Kidney epithelial cell (primary cell): ENCODE data around the gene CNP. TPM values are rescaled to one million over a fixed set of nuclear protein-coding genes. Genes with fewer than 3 reads are reported as not detected.
A peak's percentile ranks its signal among the peaks of the same experiment; 100 is the strongest.

Experiments used
- DNase-seq: peaks from one replicate; pipeline ENCODE4 v3.0.0-alpha.2; 2010; ENCODE audit warnings: low read depth
- H3K27me3 ChIP-seq: 2 replicates; pipeline ENCODE4 v1.6.0; 2011; ENCODE audit warnings: low read length; ENCODE audit not compliant: control insufficient read depth, insufficient read depth
- H3K36me3 ChIP-seq: 2 replicates; pipeline ENCODE4 v1.5.1; 2011; ENCODE audit warnings: low read length; ENCODE audit not compliant: control insufficient read depth, insufficient read depth
- H3K4me3 ChIP-seq: 2 replicates; pipeline ENCODE4 v1.5.1; 2011; ENCODE audit warnings: low read depth, mild to moderate bottlenecking, control low read depth, low read length
- total RNA-seq: library from RNA; depleted of rRNA; stranded (reverse); fragments of >200 nt; gene quantifications from 2 replicates; pipeline ENCODE4 v1.2.3, GENCODE V29; 2015
- TF ChIP-seq, protein P1 (sequence below): IDR thresholded peaks from 2 replicates; pipeline ENCODE4 v1.5.1; 2011; ENCODE audit warnings: mild to moderate bottlenecking, moderate library complexity, low read length, control low read depth, inconsistent platforms; ENCODE audit not compliant: insufficient read depth, poor library complexity, severe bottlenecking

Gene CNP
- total RNA-seq, 1 donor from 2014 or later = 65.1 TPM

DNA sequence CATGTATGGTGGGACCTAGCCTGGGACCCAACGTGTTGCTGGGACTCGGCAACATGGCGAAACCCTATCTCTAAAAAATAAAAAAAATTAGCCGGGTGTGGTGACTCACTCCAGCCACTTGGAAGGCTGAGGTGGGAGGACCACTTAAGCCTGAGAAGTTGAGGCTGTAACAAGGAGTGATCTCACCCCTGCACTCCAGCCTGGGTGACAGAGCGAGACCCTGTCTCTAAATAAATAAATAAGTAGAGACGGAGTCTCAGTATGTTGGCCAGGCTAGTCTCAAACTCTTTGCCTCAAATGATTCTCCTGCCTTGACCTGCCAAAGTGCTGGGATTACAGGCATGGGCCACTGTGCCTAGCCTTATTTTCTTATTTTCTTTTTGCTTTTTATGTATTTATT, 10.1 kb upstream of the CNP start:
- DNase-seq = no peak
- no peaks in the 10 kb centered on the region for H3K27me3 ChIP-seq
- TF ChIP-seq, protein P1, sequence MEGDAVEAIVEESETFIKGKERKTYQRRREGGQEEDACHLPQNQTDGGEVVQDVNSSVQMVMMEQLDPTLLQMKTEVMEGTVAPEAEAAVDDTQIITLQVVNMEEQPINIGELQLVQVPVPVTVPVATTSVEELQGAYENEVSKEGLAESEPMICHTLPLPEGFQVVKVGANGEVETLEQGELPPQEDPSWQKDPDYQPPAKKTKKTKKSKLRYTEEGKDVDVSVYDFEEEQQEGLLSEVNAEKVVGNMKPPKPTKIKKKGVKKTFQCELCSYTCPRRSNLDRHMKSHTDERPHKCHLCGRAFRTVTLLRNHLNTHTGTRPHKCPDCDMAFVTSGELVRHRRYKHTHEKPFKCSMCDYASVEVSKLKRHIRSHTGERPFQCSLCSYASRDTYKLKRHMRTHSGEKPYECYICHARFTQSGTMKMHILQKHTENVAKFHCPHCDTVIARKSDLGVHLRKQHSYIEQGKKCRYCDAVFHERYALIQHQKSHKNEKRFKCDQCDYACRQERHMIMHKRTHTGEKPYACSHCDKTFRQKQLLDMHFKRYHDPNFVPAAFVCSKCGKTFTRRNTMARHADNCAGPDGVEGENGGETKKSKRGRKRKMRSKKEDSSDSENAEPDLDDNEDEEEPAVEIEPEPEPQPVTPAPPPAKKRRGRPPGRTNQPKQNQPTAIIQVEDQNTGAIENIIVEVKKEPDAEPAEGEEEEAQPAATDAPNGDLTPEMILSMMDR = no peak
- no peaks in the 10 kb centered on the region for H3K36me3 ChIP-seq
- H3K4me3 ChIP-seq = no peak overlapping the region

DNA sequence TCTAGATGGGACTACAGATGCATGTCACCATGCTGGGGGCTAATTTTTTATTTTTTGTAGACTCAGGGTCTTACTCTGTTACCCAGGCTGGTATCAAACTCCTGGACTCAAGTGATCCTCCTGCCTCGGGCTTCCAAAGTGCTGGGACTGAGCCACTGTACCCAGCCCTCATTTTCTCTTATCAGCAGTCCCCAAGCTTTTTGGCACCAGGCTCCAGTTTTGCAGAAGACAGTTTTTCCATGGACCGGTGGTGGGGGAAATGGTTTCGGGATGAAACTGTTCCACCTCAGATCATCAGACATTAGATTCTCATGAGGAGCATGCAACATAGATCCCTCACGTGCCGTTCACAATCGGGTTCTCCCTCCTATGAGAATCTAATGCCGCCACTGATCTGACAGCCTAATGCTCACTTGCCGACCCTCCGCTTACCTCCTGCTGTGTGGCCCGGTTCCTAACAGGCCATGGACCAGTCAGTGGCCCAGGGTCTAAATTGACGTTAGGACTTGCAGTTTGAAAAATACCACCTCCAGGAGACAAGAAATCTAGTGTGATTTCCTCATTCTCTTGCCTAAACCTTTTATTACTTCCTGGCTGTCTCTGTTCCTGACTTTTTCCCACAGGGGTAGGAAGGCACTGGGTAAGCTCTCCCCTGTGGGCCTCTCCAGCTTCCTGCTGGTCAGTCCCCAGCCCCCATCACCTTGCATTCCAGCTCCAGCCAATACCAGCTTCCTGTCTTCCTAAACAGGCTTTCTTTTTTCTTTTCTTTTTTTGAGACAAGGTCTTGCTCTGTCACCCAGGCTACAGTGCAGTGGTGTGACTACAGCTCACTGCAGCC, 9.3 kb upstream of the CNP start:
- H3K4me3 ChIP-seq = no peak overlapping the region
- TF ChIP-seq, protein P1 = no peak

DNA sequence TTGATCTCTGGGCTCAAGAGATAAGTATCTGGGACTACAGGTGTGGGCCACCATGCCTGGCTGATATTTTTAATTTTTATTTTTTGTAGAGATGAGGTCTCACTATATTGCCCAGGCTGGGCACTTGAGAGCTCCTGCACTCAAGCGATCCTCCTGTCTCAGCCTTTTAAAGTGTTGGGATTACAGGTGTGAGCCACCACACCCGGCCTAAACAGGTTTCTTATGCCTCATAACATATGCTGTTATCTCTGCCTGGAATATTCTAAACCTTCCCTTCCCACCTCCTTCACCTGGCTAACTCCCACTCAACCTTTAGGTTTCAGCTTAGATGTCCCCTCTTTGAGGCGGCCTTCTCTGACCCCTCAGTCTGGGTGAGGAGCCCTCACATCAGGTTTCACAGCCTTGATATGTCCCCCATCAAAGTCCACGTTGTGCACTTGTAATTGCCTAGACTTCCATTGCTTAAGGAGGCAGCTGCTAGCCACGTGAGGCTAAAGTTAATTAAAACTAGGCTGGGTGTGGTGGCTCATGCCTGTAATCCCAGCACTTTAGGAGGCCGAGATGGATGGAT, 8.6 kb upstream of the CNP start:
- H3K27me3 ChIP-seq = no peaks in the 10 kb centered on the region

More for the DNA sequence above, 9.3 kb upstream of the CNP start:
- H3K36me3 ChIP-seq = no peaks in the 10 kb centered on the region
- no peak for DNase-seq
- no peaks in the 10 kb centered on the region for H3K27me3 ChIP-seq

DNA sequence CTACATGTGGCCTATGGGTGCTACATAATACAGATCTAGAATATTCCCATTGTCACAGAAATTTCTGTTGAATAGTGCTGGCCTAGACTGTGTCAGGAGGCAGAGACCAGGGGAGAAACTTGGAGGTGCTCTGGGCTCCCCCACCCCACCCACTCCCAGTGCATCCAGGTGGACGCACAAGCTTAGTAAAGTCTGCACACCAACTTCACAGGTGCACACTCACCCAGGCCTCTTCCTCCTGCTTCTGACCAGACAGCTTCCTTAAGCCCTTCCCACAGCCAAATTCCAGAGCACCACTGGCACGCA, 7.6 kb upstream of the CNP start:
- H3K4me3 ChIP-seq = no peak overlapping the region
- TF ChIP-seq, protein P1 = no peak
- H3K27me3 ChIP-seq = no peaks in the 10 kb centered on the region
- H3K36me3 ChIP-seq = no peaks in the 10 kb centered on the region
- no peak for DNase-seq

More for the DNA sequence above, 8.6 kb upstream of the CNP start:
- DNase-seq = no peak
- Histone ChIP-seq H3K36me3 (no peaks in the 10 kb centered on the region), H3K4me3 (no peak overlapping the region)
- TF ChIP-seq, protein P1 = no peak

DNA sequence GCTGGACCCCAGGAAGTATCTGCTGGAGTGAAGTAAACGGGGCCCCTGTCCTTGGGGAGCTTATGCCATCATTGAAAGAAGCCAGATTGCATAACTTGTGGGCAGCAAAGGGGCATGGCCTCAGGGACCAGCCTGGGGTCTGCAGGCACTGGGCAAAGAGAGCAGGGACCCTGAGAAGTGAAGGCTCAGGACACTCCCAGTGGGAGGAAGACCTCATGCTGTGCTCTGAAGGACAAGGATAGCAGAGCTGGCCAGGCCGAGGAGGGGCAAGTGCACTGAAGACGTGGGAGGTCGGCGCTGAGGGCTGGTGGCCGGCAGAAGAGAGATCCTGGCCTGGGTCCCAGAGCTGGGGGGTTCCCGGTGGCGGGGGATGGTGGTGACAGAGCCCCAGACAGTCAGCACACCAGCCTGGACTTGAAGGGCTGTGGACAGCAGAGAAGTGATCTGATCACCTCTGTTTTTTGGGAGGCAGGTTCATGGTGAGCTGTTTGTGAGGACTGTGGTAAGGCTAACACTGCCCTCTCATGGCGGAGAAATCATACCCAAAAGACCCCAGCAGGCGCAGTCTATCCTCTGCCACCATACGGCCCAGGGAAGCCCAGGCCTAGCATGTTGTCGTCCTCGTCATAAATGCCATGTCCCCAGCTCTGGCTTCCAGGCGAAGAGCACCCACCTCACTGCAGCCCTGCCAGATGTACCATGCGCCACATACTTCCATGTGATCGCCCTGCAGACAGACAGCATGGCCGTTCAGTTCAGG, 7.1 kb upstream of the CNP start:
- H3K4me3 ChIP-seq = no peak overlapping the region
- H3K27me3 ChIP-seq = no peaks in the 10 kb centered on the region
- TF ChIP-seq, protein P1 = peak; percentile 43
- DNase-seq = no peak
- no peaks in the 10 kb centered on the region for H3K36me3 ChIP-seq
